ENCODE results near the gene RPL19.

The RPL19 gene

GRCh38 chr17:39222866-39223834 is 23.1 kb downstream of the RPL19 start:
- peak in 1 of 51 donors; percentile 62 for DNase-seq

DNA sequence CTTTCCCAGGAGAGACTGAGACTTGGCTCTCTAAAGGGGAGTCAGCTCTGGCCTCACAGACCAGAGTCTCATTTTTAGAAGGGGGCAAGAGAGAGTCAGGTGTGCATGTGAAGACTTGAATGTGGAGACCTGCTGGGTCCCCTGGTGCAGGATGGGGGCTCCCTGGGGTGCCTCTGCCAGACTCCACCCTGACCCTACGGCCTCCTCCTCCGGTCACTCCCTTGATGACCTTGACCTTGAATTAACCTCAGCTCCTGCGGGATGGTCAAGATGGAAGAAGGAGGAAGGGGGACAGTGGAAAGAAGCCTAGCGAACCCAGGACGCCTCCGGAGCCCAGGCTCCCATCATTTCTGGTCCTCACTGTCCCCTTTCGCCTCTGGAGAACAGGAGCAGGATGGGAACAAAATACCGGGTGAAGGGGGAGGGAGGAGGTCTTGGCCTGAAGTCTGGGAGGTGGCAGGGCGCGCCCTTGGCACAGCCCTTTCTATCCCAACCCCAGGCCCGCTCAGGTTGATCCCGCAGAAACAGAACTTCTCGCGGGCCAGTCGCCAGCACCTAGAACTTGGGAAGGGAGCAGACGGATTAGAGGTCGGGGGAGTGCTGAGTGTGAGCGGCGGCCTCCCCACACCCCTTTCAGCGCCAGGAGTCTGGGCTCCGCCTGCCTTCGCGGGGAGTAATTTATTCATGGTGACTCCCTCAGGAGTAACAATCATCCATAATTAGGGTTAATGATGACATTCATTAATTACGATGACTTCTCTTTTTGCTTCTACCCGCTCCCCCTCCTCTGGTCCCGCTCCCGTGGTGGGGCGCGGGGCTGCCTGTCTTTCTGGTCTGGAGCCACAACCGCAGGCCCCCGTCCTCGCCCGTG is 24.1 kb downstream of the RPL19 start:
- DNase-seq, result no peak

- no peak for DNase-seq
Observed at GRCh38 chr17:39224778-39225307, 24.8 kb downstream of the RPL19 start.

DNA sequence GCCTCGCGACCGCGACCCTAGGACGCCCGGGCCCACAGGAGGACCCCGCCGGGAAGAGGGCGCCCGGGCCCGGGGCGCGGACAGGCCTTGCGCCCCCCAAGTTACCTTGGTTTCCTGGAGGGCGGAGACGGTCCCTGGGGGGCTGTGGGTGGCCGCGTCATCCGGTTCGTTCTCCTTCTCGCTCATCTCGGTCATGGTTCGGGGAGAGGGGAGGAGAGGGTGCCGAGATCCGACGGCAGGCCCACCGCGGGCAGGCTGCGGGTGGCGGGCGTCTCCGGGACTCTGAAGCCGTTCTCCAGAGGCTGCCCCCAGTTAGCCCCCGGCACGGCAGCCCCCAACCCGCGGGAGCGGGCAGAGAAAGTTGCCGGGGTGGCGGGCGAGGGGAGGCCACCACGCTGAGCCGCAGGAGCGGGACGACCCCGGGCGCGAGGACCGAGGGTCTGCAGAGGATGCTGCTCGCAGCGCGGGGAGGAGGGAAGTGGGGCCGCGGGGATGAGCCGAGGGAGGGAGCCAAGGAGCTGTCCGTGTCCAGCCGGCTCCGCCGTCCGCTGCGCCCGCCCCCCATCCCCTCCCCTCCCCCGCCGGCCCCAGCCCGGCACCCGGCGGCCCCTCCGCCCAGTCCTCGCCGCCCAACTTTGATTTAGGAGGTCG is 25.4 kb downstream of the RPL19 start, which contains the start of gene STAC2:
Gene STAC2, minus strand, starts transcription at position 638 of the 651 bp plus-strand sequence. Its CDS starts 443 bp downstream, at position 195.
- no peak for DNase-seq

DNA sequence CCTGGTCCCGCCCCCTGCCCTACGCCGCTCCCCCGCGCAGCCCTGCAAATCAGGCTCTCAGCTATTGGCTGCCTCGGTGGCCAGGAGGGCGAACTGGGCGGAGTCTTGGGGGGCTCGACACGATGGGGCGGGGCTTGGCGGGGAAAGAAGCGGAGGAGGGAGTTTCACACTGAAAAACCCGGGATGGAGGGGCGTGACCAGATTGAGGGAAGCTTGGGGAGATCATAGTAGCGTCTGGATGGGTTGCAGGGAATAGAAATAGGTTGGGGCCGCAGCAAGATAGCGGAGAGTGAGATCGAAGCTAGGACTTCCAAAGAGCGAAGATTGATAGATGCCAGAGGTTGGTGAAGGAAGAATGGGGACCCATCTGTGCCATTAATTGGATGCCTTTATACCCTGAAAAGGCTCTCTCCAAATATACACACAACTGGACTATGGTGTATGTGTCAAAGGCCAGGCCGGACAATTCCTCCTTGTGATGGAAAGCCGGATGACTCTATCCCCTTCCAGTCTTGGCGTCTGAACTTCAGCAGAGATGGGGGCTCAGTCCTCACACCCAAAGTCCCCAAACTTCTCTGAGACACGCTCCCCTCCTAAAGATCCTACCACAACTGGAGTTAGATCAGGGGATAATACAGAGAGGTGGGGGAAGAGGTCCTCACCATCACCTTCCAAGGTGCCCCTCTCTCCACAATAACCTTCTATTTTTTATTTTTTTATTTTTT is 26.0 kb downstream of the RPL19 start:
- peak in 31 of 51 donors; percentile 9 to 76 (median 33) for DNase-seq

DNA sequence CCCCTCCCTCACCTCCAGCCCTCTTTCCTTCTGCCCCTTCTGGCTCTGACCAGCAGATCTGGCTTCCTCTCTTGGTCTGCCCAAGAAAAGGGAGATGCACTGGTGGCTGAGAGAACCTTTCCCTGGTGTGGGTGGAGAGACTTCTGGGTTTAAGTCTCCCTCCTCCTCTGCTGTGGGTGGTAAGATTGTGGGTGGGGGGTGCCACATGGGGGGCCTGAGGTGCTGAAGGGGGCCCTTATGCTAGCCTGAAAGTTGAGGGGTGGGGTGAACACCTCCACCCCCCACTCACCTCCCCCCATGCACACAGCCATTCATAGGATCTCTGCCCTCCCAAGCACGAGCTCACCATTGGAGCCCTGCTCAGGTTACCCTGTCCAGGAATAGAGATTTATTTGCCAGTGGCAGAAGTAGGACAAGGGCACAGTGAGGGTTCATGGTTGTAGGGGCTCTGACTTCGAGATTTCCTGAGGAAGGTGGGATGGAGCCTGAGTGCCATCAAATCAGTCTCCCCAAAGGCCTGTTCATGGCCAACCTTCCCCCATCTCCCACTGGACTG is 27.4 kb downstream of the RPL19 start:
- no peak for DNase-seq

- DNase-seq, result no peak
Observed at GRCh38 chr17:39229274-39229913, 29.3 kb downstream of the RPL19 start.

- no peak for DNase-seq
Observed at GRCh38 chr17:39230361-39230760, 30.3 kb downstream of the RPL19 start.

GRCh38 chr17:39231091-39231561 is 31.0 kb downstream of the RPL19 start:
- no peak for DNase-seq

- peak in 23 of 51 donors; percentile 6 to 48 (median 22) for DNase-seq
Observed at GRCh38 chr17:39231591-39232551, 31.8 kb downstream of the RPL19 start.

GRCh38 chr17:39235555-39236449 is 35.7 kb downstream of the RPL19 start:
- DNase-seq, result no peak

DNA sequence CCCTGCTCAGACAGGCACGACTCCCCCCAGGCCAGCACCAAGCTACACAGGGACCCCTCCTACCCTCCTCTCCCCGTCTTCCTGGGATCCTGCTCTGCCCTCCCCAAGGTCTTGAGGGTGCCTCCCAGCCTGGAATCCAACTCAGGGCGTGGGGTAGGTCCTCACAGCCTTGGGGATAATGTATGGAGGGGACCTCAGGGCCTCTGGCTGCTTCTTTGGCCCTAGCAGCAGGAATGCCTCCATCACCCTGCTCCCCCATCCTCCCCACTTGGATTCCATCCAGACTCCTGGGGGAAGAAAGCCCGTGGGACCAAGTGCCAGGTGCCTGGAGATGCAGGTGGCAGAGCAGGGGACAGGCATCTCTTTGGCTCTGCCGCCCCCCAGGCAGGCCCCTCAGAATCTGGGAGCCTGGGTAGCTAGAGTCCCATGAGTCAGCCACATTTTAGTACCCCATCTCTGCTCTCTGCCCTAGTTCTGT is 36.4 kb downstream of the RPL19 start:
- DNase-seq, result no peak

DNA sequence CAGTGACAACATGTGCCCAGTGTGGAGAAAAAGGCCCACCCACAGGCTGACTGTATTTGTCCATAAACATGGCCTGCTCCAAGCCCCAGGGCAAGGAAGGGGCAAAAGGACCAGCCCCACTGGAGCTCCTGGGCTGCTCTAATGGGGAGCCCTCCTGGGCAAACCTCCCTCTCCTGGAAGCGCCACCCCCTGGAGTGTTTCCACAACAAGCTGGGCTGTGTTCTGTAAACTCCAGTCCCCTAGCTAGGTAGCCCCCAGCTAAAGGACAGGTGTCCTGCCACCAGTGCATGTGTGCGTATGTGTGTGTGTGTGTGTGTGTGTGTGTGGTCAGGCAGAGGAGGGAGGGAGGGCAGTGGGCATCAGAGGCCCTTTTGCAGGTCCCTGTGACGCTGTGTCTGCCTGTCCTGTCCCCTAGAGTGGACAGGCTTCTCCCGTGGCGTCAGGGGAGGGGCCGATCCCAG is 36.9 kb downstream of the RPL19 start:
- no peak for DNase-seq

GRCh38 chr17:39237586-39237985 is 37.5 kb downstream of the RPL19 start:
- DNase-seq, result no peak

- peak in 2 of 51 donors; percentile 6 to 23 for DNase-seq
Observed at GRCh38 chr17:39238311-39238972, 38.4 kb downstream of the RPL19 start.

- DNase-seq, result peak in 6 of 51 donors; percentile 7 to 29 (median 16)
Observed at GRCh38 chr17:39239640-39240314, 39.7 kb downstream of the RPL19 start.
